ENCODE results near the gene CARHSP1. TPM values are rescaled to one million over a fixed set of nuclear protein-coding genes. Genes with fewer than 3 reads are reported as not detected.

CARHSP1 gene
- total RNA-seq, 4 donors from 2014 or later, result 20.0 to 79.2 (median 67.4) TPM

GRCh38 chr16:8887431-8887765 is 18.6 kb upstream of the CARHSP1 start:
- no peak overlapping the region for H3K27ac ChIP-seq
- H3K4me3 ChIP-seq, result no peak overlapping the region
- no peaks in the 10 kb centered on the region for H3K36me3 ChIP-seq
- no peaks in the 10 kb centered on the region for H3K27me3 ChIP-seq
- DNase-seq, result no peak
- intact Hi-C loops (cut with DNase I; ENCODE audit: low total_unique reads), result loop anchor here (10.0 kb wide), 2 partner anchors 233 to 323 kb away; no protein-coding TSS in a partner anchor
- no peaks in the 10 kb centered on the region for H3K4me1 ChIP-seq
- H3K9me3 ChIP-seq, result no peaks in the 10 kb centered on the region
- TF ChIP-seq POLR2A (IDR thresholded peaks at IDR 0.05), result no peak
- TF ChIP-seq CTCF (IDR thresholded peaks at IDR 0.05), result no peak

DNA sequence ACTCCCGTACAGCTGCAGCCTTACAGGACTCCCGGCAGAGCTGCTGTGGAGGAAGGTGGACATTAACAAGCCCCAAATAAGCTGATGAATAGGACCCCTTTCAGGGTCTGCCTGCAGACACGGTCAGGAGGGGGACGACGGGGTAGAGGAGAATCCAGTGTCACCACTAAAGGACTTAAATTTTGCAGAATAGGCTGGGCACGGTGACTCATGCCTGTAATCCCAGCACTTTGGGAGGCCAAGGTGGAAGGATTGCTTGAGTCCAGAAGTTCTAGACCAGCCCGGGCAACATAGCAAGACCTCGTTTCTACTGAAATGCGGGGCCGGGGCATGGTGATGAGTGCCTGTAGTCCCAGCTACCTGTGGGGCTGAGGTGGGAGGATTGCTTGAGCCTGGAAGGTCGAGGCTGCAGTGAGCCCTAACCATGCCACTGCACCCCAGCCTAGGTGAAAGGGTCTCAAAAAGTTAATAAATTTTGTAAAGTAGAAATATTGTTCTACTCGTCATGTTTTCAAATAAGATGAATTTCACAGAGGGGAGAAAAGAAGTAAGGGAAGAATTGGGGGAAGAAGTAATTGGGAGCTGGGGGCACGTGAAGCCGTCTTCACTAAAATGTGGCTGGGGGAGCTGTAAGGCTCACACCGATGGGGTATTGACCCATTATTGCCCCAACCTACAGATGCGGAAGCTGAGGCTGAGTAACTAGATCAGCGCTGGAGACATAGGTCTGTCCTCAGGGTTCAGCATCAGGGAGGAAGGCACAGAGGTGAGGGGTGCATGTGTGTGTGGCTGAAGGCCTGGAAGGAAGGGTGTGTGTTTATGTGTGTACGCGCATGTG is 18.0 kb upstream of the CARHSP1 start:
- Histone ChIP-seq H3K27me3 (no peaks in the 10 kb centered on the region), H3K9me3 (no peaks in the 10 kb centered on the region), H3K36me3 (no peaks in the 10 kb centered on the region), H3K4me3 (no peak overlapping the region), H3K27ac (no peak overlapping the region), H3K4me1 (no peaks in the 10 kb centered on the region)
- TF ChIP-seq CTCF (IDR thresholded peaks at IDR 0.05) (no peak), POLR2A (IDR thresholded peaks at IDR 0.05) (no peak)
- intact Hi-C loops (cut with DNase I; ENCODE audit: low total_unique reads), result loop anchor here (10.0 kb wide), 2 partner anchors 232 to 322 kb away; no protein-coding TSS in a partner anchor
- DNase-seq, result no peak

- H3K4me3 ChIP-seq, result no peak overlapping the region
- intact Hi-C loops (cut with DNase I; ENCODE audit: low total_unique reads), result loop anchor here (10.0 kb wide), 2 partner anchors 231 to 321 kb away; no protein-coding TSS in a partner anchor
- TF ChIP-seq POLR2A (IDR thresholded peaks at IDR 0.05) (no peak), CTCF (IDR thresholded peaks at IDR 0.05) (no peak)
- no peak overlapping the region for H3K27ac ChIP-seq
- no peaks in the 10 kb centered on the region for H3K4me1 ChIP-seq
- no peaks in the 10 kb centered on the region for H3K36me3 ChIP-seq
- H3K9me3 ChIP-seq, result no peaks in the 10 kb centered on the region
- H3K27me3 ChIP-seq, result no peaks in the 10 kb centered on the region
- no peak for DNase-seq
Observed at GRCh38 chr16:8885674-8886592, 17.1 kb upstream of the CARHSP1 start.

- intact Hi-C loops (cut with DNase I; ENCODE audit: low total_unique reads), result loop anchor here (10.0 kb wide), 2 partner anchors 228 to 318 kb away; no protein-coding TSS in a partner anchor
- Histone ChIP-seq H3K27ac (no peak overlapping the region), H3K9me3 (no peaks in the 10 kb centered on the region), H3K4me1 (no peaks in the 10 kb centered on the region), H3K4me3 (no peak overlapping the region), H3K36me3 (no peaks in the 10 kb centered on the region), H3K27me3 (no peaks in the 10 kb centered on the region)
- TF ChIP-seq POLR2A (IDR thresholded peaks at IDR 0.05) (no peak), CTCF (IDR thresholded peaks at IDR 0.05) (no peak)
- DNase-seq, result no peak
Observed at GRCh38 chr16:8882725-8883377, 14.0 kb upstream of the CARHSP1 start.

All from uterus (tissue), 4 donors.